ENCODE measurements around the gene PITX3.
A peak's percentile ranks its signal among the peaks of the same experiment; 100 is the strongest.
"Not testable (repeated sequence)": the region's sequence is repeated elsewhere in the genome, so short reads cannot be mapped to it uniquely, and the experiment has no call there.

The PITX3 gene

GRCh38 chr10:102229810-102230263 lies 11.5 kb downstream of the PITX3 start:
- DNase-seq (ENCODE audit: extremely low read depth in 1 of 2, low read depth in 1 of 2) = peak; percentile 62 to 71

DNA sequence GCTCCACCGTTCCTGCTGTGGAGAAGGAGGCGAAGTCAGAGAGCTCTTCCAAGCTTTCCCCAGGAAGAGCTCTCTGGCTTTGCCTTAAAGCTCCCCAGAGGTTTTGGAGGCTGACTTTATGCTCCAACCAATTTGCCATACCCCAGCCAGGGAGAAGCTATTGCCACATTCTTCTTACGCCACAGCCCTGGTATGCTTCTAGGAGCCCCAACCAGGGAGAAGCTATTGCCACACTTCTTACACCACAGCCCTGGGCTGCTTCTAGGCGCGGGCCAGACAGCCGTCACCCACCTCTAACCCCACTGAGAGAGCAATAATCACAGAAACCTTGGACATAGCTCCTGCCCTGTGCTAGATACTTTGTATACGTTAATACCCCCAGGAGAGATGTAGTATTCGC lies 14.3 kb downstream of the PITX3 start:
- DNase-seq (ENCODE audit: extremely low read depth in 1 of 2, low read depth in 1 of 2) = no peak

DNA sequence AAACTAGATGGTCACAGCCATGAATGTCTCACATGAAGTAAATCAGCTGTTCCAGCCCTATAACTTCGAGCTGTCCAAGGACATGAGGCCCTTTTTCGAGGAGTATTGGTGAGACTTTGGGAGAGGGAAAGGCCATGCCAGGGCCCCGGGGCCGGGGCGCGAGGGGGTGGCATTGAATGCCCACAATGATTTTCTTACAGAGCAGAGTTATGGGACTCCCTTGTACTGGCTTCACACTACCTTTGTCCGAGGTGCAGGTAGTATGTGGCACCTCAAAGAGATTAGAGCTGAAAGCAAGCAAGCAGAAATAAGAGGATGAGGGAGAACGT lies 14.8 kb downstream of the PITX3 start:
- DNase-seq (ENCODE audit: extremely low read depth in 1 of 2, low read depth in 1 of 2) = no peak

GRCh38 chr10:102225646-102226541 lies 15.4 kb downstream of the PITX3 start, which contains the start of gene ELOVL3:
Gene ELOVL3 (plus strand): TSS chr10:102226299. CDS start chr10:102226549, 250 bp downstream.
- DNase-seq (ENCODE audit: extremely low read depth in 1 of 2, low read depth in 1 of 2) = peak; percentile 73 to 82

DNA sequence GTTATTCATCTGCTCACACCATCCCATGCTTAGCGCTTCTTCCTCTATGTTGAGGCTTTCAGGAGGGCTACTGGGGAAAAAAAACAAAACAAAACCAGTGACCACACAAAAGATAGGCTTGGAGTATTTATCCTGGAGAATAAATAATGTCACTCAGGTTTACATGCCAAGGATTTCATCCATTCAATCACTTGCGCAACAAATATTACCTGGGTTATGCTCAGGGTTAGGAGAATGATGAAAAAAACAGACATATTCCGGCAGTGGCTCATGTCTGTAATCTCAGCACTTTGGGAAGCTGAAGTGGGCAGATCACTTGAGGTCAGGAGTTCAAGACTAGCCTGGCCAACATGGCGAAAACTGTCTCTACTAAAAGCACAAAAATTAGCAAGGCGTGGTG lies 18.5 kb downstream of the PITX3 start:
- DNase-seq (ENCODE audit: extremely low read depth in 1 of 2, low read depth in 1 of 2) = no peak

- no peak for DNase-seq (ENCODE audit: extremely low read depth in 1 of 2, low read depth in 1 of 2)
Observed at GRCh38 chr10:102220612-102221011, 20.7 kb downstream of the PITX3 start.

GRCh38 chr10:102219370-102219769 lies 21.9 kb downstream of the PITX3 start:
- no peak for DNase-seq (ENCODE audit: extremely low read depth in 1 of 2, low read depth in 1 of 2)

GRCh38 chr10:102213599-102213998 lies 27.7 kb downstream of the PITX3 start:
- DNase-seq (ENCODE audit: extremely low read depth in 1 of 2, low read depth in 1 of 2) = not testable (repeated sequence)

DNA sequence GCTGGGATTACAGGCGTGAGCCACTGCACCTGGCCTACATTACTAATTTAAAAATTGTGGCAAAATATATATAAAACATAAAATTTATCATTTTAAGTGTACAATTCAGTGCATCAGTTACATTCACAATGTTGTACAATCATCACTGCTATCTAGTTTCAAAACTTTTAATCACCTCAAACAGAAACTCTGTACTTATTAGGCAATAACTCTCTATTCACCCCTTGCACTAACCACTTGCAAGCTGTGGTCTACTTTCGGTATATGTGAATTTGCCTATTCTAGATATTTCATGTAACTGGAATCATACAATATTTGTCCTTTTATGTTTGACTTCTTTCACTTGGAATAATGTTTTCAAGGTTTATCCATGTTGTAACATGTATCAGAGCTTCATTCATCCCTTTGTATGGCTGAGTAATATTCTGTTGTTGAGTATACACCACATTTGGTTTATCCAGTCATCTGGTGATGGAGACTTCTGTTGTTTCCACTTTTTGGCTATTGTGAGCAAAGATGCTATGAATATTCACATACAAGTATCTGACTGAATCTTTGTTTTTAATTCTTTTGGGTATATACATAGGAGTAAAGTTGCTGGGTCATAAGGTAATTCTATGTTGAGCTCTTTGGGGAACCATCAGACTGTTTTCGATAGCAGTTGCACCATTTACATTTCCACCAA lies 29.6 kb downstream of the PITX3 start:
- DNase-seq (ENCODE audit: extremely low read depth in 1 of 2, low read depth in 1 of 2) = no peak

GRCh38 chr10:102208311-102209035 lies 32.8 kb downstream of the PITX3 start:
- no peak for DNase-seq (ENCODE audit: extremely low read depth in 1 of 2, low read depth in 1 of 2)

- no peak for DNase-seq (ENCODE audit: extremely low read depth in 1 of 2, low read depth in 1 of 2)
Observed at GRCh38 chr10:102202386-102202785, 38.9 kb downstream of the PITX3 start.

GRCh38 chr10:102200751-102201640 lies 40.3 kb downstream of the PITX3 start:
- no peak for DNase-seq (ENCODE audit: extremely low read depth in 1 of 2, low read depth in 1 of 2)

DNA sequence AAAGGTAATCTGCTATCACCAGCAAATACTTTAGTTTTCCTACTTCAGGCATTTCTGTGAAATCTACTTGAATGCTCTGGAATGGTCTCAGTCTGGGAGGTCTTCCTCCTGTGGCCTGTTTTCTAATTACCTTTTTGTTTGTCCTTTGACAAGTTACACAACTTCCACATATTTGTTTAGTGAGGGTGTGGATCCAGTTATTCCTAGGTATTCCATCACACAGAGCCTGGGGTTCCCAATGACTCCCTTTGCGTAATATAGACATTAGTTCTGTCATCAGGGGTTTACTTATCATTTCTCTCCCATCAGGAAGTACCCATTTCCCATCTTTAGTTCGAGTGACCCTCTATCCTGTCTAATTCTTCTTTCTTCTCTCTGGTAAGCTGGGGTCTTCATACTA lies 43.3 kb downstream of the PITX3 start:
- DNase-seq (ENCODE audit: extremely low read depth in 1 of 2, low read depth in 1 of 2) = no peak

DNA sequence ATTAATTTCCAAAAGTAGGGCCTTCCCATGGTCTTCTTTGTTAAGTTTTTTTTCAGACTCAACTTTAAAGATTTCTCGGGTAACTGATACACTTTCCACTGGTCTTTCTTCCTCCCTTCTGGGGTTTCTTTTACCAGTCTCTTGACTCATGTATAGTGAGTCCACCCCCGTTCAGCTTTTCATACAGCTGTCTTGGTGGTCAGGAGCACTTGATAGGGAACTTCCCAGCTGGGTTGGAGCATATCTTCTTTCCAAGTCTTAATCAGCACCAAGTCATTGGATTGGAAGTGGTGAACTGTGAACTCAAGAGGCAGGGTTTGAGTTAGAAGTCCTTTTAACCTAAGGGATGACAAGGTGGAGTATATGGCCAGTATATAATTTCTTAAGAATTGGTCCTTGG lies 44.4 kb downstream of the PITX3 start:
- DNase-seq (ENCODE audit: extremely low read depth in 1 of 2, low read depth in 1 of 2) = peak in 1 of 2 donors; percentile 23

DNA sequence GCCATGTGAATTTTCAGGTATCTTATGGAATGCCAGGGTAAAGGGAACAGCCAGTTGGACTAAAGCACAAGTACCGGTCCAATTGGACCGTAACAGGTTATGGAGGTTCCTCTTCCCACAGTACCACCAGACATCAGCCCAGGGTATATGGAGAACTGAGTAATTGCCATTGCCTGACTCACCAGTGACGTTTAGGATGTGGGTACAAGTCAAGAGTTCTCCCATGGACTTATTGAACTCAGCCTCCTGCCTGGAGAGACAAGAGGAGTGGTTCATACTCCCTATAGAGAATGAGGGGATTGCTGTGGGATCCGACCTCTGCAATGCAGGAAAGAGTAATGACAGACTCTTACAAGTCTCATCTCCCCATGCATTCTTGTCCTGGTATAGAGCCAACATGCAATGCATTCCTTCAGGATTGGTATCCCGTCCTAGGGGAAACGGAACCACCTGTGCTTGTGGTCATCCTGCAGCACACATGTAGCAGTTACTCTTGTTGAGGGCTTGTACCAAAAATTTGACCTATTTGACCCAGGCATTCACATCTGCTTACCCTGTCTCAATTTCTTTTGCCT lies 45.9 kb downstream of the PITX3 start:
- no peak for DNase-seq (ENCODE audit: extremely low read depth in 1 of 2, low read depth in 1 of 2)

DNA sequence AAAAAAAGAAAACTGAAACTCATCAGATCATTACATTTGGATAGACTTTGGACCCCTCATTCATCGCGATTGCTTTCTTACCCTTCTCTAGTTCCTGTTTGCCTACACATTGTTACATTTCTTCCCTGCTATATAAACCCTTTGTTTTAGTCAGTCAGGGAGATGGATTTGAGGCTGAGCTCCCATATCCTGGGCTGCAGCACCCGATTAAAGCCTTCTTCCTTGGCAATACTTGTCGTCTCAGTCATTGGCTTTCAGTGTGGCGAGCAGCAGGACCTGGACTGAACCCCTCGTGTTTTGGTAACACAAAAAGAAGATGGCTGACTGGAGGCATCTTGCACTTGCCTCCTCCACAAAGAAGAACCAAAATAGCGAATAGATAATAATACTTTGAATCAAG lies 49.4 kb downstream of the PITX3 start:
- no peak for DNase-seq (ENCODE audit: extremely low read depth in 1 of 2, low read depth in 1 of 2)

DNA sequence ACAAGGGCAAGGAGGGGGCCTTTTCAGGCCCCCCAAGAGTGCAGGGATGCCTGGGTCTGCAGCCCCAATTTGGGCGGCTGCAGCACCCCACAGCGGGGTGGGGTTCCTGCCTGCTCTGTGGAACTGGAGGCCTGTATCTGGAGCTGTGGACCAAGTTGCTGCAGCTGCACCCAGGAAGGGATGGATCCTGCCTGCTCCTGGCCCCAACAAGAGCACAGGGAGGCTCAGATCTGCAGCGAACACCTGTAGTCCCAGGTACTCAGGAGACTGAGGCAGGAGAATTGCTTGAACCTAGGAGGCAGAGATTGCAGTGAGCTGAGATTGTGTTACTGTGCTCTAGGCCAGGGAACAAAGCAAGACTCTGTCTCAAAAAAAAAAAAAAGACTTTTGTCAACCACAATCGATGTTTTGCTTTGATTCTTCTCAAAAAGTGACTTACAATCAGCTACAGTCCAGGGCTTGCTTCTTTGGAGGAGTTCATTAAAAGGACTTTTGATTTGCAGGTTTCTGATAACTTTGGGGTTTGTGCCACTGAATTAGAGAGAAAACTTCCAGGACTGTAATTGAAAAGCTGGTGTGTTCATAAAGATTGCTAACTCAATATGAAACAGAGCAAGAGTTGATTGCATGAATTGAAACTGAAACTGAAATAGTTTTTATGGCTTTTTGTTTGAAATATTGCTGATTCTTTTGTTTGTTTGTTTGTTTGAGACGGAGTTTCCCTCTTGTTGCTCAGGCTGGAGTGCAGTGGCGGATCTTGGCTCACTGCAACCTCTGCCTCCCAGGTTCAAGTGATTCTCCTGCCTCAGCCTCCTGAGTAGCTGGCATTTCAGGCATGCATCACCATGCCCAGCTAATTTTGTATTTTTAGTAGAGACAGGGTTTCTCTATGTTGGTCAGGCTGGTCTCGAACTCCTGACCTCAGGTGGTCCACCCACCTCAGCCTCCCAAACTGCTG lies 52.1 kb downstream of the PITX3 start:
- DNase-seq (ENCODE audit: extremely low read depth in 1 of 2, low read depth in 1 of 2) = not testable (repeated sequence)

- DNase-seq (ENCODE audit: extremely low read depth in 1 of 2, low read depth in 1 of 2) = no peak
Observed at GRCh38 chr10:102188298-102188940, 52.9 kb downstream of the PITX3 start.
